Hematopoietic multipotent progenitor cell treated with erythropoietin and hydrocortisone succinate and interleukin-3 and kit ligand, for 6 days (in vitro differentiated cells): Measurements from ENCODE around the gene COL4A4.

Experiments used
- DNase-seq: peaks from one replicate; pipeline ENCODE4 v3.0.0-alpha.2; 2015

The COL4A4 gene

DNA sequence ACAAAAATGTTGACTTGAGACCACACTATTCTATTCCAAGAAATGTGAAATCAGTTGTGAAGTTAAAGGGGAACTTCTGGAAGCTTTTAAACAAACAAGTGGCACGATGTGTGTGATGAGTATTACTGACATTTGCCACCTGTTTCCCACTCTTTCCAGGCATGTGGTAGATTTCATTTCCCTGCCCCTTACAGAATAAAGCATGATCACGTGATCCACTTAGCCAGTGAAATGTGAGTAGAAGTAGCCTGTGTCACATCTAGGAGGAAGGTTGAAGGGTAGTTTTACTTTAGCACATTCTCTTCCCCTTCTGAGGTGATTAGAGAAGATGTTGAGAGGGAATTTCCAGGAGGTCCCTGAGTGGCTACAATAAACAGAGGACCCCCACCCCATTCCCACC lies 3.8 kb downstream of the COL4A4 start:
- no peak for DNase-seq

DNA sequence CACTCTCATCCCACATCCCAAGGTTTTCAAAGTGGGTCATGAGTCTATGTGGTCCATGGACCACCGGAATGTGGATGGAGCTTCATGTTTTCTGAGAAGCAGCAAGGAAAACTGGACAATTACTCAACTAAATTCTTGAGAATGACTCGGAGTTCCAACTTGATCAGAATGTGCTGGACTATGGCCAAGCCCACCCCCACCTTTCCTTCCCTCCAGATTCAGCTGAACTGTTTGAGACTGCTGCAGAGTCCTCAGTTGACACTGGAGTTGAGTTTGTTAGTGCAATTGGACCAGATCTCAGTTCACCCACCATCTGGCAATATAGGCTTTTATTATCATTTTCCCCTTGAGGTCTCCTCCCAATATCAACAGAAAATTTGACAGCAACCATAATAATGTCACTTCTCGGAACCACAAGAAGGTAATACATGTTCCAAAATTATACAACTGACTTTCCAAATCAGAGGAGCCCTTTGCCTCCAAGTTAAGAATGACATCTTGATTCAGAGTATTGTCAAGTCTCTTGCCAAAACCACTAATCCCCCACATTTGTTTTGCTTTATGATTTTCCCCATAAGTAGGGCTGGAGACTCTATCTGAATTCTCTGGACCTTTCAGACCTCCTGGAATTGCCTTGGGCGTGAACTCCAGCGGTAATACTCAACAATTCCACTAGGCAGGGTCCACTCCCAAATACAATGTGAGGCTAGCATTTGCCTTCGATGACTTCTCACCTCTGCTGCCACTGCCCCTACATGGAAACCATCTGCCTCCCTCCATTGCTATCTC lies 8.8 kb downstream of the COL4A4 start:
- DNase-seq: no peak

DNA sequence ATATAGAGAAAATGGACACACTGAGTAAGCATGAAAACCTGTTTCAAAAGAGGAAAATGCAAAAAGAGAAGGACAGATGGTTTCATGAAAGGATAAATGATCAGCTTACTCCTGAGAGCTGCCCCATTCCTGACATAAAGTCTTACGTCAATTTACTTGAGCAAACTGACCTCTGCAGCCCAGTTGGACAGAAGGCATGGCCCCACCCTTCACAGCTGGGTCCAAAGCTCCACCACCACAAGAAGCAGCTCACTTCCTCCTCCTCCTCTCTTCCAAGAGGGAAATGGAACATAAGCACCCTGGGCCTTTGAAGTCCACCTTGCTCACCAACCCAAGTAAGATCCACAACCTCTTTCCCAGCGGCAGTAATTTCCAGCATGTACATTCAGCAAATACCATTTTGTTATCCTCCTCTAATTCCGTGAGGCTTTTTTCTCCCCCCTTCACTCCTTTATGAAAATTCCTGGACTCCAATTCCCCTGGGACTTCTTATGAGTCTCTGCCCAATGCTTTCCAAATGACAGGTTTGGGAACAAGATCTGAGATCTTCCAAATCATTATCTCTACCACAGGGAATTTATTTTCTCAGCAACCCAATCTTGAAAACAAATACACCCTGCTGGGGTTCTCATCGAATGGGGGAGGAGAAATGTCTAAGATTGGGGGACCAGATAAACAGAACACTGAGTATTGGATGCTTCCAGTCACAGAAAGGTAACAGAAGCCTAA lies 10.1 kb downstream of the COL4A4 start:
- DNase-seq: no peak

DNA sequence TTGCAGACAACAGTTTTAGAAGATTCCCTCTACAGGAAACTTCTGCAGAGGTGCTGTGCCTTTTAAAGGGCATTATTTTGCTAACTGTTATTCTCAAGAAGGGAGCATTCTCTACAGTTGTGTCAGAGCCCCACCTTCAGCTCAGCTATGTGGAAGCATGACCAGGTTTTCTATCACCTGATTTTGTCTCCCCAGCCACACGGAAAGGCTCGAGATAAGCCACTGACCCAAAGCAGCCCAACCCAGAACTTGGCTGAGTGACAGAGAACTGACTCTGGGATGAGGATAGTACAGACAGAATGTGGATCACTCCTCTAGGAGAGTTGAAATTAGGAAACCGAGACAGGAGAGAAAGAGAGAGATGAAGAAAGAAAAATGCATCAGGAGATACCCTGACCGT lies 10.7 kb downstream of the COL4A4 start:
- no peak for DNase-seq

DNA sequence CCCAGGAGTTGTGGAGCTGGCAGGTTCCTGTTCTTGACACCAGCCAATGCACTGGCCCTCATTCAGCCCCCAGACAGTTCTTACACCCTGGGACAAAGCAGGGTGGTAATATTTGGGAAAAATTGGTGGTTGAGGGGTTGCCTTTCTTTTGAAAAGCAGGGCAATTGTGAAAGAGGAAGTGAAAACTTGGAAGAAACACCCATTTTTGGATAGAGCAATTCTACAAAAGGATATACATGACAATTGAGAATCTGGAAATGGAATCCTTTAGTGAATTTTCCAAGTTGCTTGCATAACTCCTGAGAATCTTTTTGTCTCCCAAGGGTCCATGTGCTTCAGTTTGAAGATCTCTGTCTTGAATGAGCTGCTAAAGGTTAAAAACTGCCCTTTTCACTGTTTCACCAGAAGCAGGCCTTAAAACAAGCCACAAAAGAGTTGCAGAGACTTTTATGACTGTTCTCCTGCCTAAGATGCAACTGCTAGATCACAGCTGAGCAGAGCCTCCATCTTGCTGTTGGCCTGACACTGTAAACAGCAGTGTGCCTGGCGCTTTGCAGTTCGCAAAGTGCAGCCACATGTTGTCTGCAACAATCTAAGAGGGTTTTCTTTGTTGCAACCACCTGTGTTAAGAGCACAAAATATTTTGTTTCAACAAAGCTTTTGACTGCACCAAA lies 11.8 kb downstream of the COL4A4 start:
- DNase-seq: no peak

DNA sequence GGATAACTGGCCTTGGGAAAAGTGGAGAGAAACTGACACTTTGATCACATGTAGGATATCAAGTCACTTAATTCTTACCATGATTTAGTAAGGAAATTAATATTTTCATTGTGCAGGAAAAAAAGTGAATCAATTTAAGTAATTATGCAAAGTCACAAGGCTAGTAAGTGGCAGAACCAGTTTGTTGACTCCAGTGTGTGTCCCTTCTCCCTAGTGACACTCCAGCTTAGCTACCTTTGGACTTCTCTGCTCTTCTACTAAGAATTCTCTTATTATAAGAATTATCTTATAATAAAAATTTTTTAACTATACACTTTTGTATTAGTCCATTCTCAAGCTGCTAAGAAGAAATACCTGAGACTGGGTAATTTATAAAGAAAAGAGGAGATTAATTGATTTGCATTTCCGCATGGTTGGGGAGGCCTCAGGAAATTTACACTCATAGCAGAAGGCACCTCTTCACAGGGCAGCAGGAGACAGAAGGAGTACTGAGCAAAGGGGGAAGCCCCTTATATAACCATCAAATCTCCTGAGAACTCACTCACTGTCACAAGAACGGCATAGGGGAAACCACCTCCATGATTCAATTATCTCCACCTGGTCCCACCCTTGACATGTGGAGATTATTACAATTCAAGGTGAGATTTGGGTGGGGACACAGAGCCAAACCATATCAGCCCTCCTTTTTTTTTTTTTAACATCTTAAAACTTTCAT lies 13.6 kb downstream of the COL4A4 start:
- DNase-seq: no peak

DNA sequence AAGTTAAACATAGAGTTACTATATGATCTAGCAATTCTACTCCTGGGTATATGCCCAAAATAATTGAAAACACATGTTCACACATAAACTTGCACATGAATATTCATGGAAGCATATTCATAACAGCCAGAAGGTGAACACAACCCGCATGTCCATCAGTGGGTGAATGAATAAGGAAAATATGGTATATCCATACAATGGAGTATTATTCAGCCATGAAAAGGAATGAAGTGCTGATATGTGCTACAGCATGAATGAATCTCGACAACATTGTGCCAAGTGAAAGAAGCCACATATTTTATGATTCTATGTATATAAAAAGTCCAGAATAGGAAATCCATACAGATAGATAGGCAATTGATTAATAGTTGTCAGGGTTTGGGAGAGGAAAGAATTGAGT lies 15.9 kb downstream of the COL4A4 start:
- no peak for DNase-seq

DNA sequence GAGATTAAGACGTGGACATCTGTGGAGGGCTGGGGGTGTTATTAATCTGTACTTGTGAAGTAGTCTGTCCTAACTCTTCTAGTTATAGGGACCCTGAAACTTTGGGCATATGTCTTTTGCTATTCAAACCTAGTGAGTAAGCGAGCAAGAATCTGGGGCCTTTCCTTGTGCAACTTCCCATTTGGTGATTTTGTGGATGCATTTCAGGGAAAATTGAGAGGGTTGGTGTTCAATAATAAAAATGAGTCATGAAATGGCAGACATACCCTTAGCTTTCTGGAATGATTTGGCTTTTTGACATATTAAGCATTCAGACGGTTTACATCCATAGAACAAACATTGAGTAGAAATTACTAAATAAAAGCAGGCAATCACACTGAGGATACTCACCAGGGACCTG lies 17.0 kb downstream of the COL4A4 start:
- no peak for DNase-seq

DNA sequence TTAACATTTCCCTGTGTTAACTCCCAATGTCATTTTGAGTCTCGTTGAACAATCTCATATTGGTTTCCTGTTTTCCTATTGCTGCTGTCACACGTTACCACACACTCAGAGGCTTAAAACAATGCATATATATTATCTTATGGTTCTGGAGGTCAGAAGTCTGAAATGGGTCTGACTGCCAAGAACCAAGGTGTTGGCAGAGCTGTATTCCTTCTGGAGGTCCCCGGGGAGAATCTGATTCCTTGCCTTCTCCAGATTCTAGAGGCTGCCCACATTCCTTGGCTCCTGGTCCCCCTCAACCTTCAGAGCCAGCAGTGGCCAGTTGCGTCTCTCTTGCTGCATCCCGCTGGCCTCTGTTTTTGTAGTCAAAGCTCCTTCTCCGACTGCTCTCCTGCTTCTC lies 17.5 kb downstream of the COL4A4 start:
- no peak for DNase-seq

DNA sequence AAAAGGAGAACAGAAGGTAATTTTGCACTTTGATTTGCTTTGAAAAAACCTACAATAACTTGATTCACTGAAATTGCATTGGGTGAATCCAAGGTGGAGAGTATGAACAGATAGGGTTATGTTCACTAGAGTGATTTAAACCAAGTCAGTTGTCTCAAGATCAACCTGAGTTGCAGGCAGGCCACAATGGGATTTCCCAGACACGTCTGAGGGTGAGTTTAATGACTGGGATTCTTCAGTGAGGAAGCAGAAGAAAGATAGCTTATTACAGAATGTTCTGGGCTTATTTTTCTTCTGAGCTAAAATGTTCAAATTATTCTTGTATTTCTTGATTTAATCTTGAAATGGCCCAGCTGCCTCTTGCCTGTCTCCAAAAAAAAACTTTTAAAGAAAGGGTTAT lies 20.1 kb downstream of the COL4A4 start:
- DNase-seq: no peak

DNA sequence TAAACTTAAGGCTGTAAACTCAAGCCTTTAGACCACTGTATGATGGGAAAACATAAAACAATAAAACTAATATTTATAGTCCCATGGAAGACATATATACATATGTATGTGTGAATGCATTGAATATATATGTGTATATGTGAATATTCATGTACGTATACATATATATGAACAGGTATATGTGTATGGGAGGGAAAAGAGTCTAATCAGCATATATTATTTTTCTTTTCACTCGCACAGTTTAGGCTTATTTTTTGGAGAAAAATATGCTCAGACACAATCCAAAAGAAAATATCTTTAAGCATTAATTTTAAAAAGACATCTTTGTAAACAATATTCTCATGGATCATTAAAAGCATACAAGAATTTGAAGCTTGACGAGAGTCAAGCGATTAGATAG lies 22.7 kb downstream of the COL4A4 start:
- no peak for DNase-seq

DNA sequence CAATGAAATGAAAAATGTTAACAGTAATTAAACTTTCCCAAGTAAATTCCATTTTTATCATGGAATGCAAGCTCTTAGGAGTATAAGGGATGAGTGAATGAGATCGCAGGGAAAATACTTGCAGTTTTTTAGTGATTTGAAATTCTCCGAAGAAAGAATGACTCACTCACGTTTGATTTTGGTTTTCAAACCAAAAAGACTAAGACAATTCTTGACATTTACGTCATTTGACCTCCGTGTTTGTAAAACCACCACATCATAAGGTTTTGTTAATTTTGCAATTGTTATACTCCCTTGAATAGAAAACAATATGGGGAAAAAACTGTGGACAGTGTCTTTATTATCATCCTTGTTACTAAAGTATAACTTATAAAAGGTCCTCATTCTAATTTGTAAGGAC lies 29.4 kb downstream of the COL4A4 start:
- no peak for DNase-seq

DNA sequence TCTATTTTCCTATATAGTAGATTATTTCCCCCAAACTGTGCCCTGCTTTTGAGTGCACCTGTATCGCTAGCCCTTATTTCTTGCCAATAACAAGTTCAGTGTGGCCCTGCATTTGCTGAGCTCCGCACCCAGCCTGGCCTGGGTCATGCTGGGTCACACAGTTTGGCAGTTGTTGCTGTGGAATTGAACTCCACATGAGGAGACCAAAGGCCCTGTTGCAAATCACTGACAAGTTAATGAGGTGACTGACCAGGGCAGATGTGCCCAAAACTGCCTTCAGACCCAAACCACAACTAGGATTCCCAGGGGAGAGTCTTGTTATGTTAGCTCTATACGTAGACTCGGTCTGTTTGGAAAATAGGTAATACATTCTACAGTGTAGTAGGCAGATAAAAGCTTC lies 31.0 kb downstream of the COL4A4 start:
- no peak for DNase-seq

DNA sequence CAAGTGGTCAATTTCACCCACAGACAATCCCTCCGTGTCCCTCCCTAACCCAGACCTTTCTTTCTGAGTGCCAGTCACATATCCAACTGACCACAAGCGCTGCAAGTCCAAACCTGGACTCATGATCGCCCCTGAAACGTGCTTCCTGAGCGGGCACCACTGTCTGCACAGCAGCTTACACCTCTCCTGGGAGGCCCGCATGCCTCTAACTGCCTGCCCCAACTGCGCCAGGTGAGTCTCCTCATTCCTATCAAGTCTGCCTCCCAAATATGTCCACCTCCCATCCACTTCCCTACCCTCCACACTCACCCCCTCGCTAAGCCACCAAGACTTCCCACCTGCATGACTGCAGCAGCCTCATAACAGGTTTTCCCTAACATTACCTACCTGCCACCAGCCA lies 33.4 kb downstream of the COL4A4 start:
- no peak for DNase-seq

DNA sequence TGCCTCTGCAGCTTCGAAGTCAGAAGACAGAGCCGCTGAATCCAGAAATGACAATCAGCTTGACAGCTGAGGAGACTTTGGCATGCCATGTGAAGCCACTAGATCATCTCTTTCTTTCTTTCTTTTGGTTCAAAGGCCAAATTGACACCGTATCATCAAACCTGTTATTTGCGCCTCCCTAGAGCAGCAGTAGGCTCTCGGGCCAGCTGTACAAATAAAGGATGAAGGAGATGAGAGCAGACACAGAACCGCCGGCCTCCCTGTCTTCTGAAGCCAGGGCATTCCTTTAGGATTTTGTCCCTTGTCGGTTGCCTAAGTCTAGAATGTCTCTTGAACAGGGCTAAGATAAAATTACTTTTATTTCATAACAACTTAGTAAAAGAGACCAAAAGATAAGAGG lies 36.8 kb downstream of the COL4A4 start:
- DNase-seq: no peak

DNA sequence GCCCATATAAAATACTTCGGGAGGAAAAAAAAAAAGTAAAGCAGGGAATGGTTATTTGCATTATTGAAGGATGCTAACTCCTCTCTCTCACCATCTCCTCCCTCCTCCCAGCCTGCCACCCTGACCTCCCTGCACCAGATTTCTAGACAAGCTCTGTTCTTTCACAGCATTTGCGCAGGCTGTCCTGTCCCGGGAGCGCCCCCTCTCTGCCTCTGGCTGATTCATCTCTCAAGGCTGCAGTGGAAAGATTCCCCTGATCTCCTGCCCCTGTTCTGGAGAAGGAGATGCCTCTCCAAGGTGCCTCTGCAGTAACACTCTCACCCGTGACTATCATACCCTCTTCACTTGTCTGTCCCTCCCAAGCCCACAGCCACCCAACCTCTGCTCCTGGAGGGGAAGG lies 38.5 kb downstream of the COL4A4 start:
- peak; percentile 8 for DNase-seq

DNA sequence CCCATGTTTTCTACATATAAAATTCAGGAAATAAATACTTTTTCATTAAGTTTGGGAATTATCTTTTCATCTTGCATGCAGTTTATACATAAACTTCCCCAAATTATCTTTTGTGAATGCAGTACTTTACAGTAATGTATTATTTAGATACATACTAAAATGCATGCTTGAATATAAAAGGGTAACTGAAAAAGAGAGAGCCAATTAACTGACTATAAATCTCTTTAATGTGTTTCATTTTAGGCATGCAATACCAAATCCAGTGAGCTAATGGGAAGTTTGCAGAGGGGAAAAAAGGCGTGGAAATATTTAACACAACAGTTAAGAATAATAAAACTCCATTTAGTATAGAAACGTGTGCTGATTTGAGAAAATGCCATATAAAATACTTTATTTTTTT lies 39.2 kb downstream of the COL4A4 start:
- no peak for DNase-seq

DNA sequence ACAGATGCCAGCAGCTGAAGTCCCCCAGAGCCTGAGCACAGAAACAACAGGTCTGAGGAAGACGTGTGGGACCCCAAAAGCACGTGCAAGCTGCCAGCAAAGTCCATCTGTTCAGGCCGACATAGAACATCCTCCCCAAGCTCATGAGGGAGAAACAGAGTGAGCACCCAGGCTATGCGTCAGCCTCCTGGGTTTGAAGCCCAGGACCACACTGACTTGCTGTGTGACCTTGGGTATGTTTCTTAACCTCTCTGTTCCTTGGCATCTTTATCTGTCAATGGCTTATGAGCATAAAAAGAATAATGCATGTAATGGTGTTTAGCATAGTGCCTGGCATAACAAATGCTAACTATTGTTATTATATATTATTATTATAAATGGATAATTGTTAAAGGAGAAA lies 40.3 kb downstream of the COL4A4 start:
- no peak for DNase-seq

DNA sequence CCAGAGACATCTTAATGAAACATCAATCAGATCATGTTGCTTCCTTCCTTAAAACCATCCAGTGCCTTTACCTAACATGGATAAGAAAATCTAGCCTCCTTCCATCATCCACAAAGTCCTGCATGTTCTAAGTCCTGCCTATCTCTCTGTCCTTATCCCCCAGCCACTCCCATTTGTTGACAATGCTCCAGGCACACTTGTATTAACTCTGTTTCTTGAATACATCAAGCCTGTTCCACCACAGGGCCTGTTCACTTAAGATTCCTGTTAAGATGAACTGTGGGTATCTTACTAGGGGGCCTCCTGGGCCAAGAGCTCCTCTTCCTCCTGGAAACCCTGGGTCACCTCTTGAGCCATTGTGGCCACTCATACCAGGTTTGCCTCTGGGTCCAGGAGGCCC lies 45.7 kb downstream of the COL4A4 start:
- no peak for DNase-seq

DNA sequence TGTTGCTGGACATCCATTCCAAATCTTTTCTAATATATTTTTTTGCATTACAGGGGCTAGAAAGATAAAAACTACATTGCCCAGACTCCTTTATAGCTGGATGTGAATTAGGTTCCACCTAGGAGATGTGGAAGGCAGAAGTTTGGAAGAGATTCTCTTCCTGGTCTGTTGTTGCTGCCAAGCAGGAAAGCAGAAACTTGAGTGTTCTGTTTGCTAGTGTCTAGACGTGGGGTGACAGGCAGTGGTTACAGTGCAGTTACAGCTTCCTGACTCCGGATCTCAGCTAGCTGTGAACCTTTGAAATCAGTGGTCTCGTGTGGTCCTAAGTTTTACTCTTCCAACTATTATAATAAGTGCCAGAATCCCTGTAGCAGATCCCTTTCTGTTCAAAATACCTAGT lies 46.2 kb downstream of the COL4A4 start:
- DNase-seq: no peak

DNA sequence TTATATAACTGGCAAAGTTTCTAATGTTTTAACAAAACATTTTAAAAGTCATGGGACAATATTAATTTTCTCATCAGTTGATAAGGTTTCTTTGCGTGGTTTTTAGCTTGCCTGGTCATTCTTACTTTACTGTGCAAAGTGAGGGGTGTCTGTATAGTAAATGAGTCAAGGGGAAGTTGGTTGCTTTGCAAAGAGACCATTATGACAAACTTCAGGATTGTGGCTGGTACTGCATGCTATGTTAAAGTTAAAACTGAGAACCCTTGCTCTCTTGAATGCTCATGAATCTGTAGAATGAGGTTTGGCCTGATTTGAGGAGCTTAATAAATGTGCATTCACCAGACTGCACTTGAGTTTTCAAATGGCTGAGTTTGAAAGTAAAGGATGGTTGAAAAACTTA lies 47.0 kb downstream of the COL4A4 start:
- DNase-seq: no peak

DNA sequence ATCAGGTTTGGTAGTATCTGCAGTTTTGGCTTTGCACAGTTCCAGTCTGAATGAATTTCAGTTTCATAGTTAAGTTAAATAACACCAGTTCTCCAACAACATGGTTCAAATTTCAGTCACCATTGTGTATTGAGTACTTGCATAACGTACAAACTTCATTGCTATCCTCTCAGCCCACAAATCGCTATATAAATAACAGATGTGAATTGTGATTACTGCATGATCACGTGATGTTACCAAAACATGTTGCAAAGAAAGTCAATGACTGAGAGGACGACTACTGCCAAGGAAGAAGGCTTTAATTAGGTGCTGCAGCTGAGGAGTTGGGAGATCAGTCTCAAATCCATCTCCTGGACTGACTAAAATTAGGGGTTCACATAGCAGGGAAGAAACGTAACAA lies 48.2 kb downstream of the COL4A4 start:
- DNase-seq: no peak
